Mucosa of descending colon (tissue), 3 donors: ENCODE results near the gene SHC3. TPM values are rescaled to one million over a fixed set of nuclear protein-coding genes. Genes with fewer than 3 reads are reported as not detected.

Experiments used
- ATAC-seq: fragments of 200-7000 bp; cut with Tn5 transposase; one replicate; pipeline ENCODE4 v1.9.1; 2020; ENCODE audit warnings: mild to moderate bottlenecking, moderate library complexity
- DNase-seq, 3 donors: peaks; one replicate each; pipeline ENCODE4 v3.0.0-alpha.2; 2020
- H3K36me3 ChIP-seq: fragments of 200-600 bp; one replicate; pipeline ENCODE4 v1.8.0; 2021; ENCODE audit warnings: low read depth, mild to moderate bottlenecking
- H3K4me1 ChIP-seq: fragments of 200-600 bp; one replicate; pipeline ENCODE4 v1.8.0; 2021; ENCODE audit warnings: low read depth, mild to moderate bottlenecking
- H3K4me3 ChIP-seq: fragments of 200-600 bp; one replicate; pipeline ENCODE4 v1.8.0; 2021; ENCODE audit warnings: mild to moderate bottlenecking
- H3K9me3 ChIP-seq: fragments of 200-600 bp; one replicate; pipeline ENCODE4 v1.8.0; 2021; ENCODE audit warnings: mild to moderate bottlenecking
- CTCF ChIP-seq: fragments of 200-600 bp; IDR thresholded peaks from one replicate; pipeline ENCODE4 v1.8.0; 2022; ENCODE audit warnings: antibody characterized with exemption, mild to moderate bottlenecking
- intact Hi-C, 2 donors: fragments of 100-400 bp; cut with DNase I in 1 of 2; cut with micrococcal nuclease in 1 of 2; formaldehyde crosslinking; loops; one replicate each; pipeline versions ENCODE4 v1.11.0 to v1.11.1; 2022; cut with DNase I, micrococcal nuclease
- total RNA-seq, 3 donors: library from RNA; stranded (reverse); fragmentation: NEBNext Ultra II Directional in 2 of 3; extraction: Animal tissue kit (Norgen Biotek cat#: 25700) in 2 of 3; gene quantifications; one replicate each; pipeline versions ENCODE4 v1.2.1 to v1.2.4, GENCODE V29; 2021 to 2023
- donor health status: DM: no; HTN: no; CAD: no; lungs with moderate emphysema.
- donor health status: DM: no; HTN: no; CAD: no.
- donor health status: DM: no; HTN: yes; CAD: no.

The SHC3 gene
- total RNA-seq, 3 donors from 2014 or later: 0.35 to 4.8 (median 1.5) TPM

DNA sequence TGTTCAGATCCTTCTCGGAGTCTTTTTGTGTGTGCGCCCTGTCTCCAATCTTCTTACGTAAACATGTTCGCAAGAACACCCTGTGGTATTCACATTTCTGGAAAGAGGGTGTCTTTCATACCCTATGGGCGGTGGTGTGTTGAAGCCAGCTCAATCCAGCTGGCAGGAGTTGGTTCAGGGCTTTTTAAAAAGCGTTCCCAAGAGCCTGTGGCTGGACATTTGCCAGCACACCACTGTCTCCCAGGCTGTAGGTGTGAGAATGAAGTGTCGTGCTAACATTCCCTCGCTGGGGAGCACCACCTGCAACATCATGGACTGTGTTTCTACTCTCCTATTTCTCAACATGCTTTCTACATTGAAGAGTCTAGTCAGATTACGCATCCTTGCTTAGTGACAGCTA is 135.6 kb downstream of the SHC3 start:
- TF ChIP-seq CTCF: no peak

DNA sequence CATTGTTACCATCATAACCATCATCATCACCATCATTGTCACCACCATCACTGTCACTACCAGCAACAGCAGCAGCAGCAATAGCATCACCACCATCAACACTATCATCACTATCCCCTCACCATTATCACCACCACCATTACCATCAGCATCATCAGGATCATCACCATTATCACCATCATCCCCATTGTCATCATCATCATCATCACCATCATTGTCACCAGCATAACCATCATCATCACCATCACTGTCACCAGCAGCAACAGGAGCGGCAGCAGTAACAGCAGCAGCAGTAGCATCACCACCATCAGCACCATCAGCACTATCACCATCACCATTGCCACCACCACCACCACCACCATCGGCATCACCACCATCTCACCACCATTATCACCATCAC is 139.0 kb downstream of the SHC3 start:
- Histone ChIP-seq H3K9me3 (no peaks in the 10 kb centered on the region), H3K4me3 (no peak overlapping the region), H3K36me3 (no peaks in the 10 kb centered on the region), H3K4me1 (no peaks in the 10 kb centered on the region)
- intact Hi-C loops: no loop called here
- DNase-seq (no peak), ATAC-seq (no peak)
- TF ChIP-seq CTCF: no peak

More for the DNA sequence above, 135.6 kb downstream of the SHC3 start:
- Histone ChIP-seq H3K4me3 (no peak overlapping the region), H3K36me3 (no peaks in the 10 kb centered on the region), H3K4me1 (no peaks in the 10 kb centered on the region), H3K9me3 (no peaks in the 10 kb centered on the region)
- ATAC-seq (no peak), DNase-seq (no peak)
- intact Hi-C loops: no loop called here

GRCh38 chr9:89039104-89039465 is 139.5 kb downstream of the SHC3 start:
- no peaks in the 10 kb centered on the region for H3K4me1 ChIP-seq
- no peaks in the 10 kb centered on the region for H3K36me3 ChIP-seq
- no peak for TF ChIP-seq CTCF
- no peak overlapping the region for H3K4me3 ChIP-seq
- DNase-seq (no peak), ATAC-seq (no peak)
- H3K9me3 ChIP-seq: no peaks in the 10 kb centered on the region
- intact Hi-C loops: no loop called here

- no peaks in the 10 kb centered on the region for H3K4me1 ChIP-seq
These were observed 140.1 kb downstream of the SHC3 start for GRCh38 chr9:89038382-89039103.

GRCh38 chr9:89037891-89038290 is 140.7 kb downstream of the SHC3 start:
- no peak for TF ChIP-seq CTCF
- ATAC-seq (no peak), DNase-seq (no peak)
- Histone ChIP-seq H3K4me1 (no peaks in the 10 kb centered on the region), H3K4me3 (no peak overlapping the region), H3K9me3 (no peaks in the 10 kb centered on the region), H3K36me3 (no peaks in the 10 kb centered on the region)
- intact Hi-C loops: no loop called here

More at GRCh38 chr9:89038382-89039103, 140.1 kb downstream of the SHC3 start:
- no peak for TF ChIP-seq CTCF
- Histone ChIP-seq H3K4me3 (no peak overlapping the region), H3K36me3 (no peaks in the 10 kb centered on the region), H3K9me3 (no peaks in the 10 kb centered on the region)
- intact Hi-C loops: no loop called here
- DNase-seq: peak in 1 of 3 donors; percentile 35
- peak; percentile 51 for ATAC-seq

DNA sequence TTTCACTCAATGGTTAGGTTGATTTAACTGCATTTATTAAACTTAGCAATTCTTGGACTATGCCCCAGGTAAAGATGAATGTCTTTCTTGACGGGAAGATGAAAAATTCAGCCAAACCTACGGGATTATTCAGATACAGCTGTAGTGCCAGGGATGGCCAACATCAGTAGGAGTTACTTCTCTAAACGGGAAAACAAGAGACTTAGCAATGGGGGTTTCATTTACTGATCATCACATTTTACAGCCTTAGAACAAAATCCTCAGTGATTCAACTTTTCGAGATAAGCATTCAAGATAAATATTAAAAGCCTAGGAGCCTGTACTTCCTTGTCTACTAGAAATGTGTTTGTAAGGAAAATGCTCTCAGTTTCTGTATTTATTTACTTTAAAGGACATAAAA is 141.3 kb downstream of the SHC3 start:
- Histone ChIP-seq H3K4me1 (no peaks in the 10 kb centered on the region), H3K4me3 (no peak overlapping the region), H3K36me3 (no peaks in the 10 kb centered on the region), H3K9me3 (no peaks in the 10 kb centered on the region)
- ATAC-seq (no peak), DNase-seq (no peak)
- no peak for TF ChIP-seq CTCF
- intact Hi-C loops: no loop called here
